ENCODE data around the gene BTBD17. TPM values are rescaled to one million over a fixed set of nuclear protein-coding genes. Genes with fewer than 3 reads are reported as not detected.
A peak's percentile ranks its signal among the peaks of the same experiment; 100 is the strongest.

BTBD17 gene
- total RNA-seq, 1 donor from 2014 or later, result not detected

GRCh38 chr17:74328487-74328886 lies 33.2 kb downstream of the BTBD17 start:
- TF ChIP-seq, protein P1, sequence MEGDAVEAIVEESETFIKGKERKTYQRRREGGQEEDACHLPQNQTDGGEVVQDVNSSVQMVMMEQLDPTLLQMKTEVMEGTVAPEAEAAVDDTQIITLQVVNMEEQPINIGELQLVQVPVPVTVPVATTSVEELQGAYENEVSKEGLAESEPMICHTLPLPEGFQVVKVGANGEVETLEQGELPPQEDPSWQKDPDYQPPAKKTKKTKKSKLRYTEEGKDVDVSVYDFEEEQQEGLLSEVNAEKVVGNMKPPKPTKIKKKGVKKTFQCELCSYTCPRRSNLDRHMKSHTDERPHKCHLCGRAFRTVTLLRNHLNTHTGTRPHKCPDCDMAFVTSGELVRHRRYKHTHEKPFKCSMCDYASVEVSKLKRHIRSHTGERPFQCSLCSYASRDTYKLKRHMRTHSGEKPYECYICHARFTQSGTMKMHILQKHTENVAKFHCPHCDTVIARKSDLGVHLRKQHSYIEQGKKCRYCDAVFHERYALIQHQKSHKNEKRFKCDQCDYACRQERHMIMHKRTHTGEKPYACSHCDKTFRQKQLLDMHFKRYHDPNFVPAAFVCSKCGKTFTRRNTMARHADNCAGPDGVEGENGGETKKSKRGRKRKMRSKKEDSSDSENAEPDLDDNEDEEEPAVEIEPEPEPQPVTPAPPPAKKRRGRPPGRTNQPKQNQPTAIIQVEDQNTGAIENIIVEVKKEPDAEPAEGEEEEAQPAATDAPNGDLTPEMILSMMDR (IDR thresholded peaks at IDR 0.05), result no peak
- Histone ChIP-seq H3K9me3 (no peaks in the 10 kb centered on the region), H3K27me3 (ENCODE audit: low read depth) (peaks cover 26% of the 10 kb centered on the region), H3K4me1 (peaks cover 21% of the 10 kb centered on the region), H3K27ac (no peak overlapping the region), H3K36me3 (no peaks in the 10 kb centered on the region), H3K4me3 (no peak overlapping the region)
- DNase-seq (no peak), ATAC-seq (no peak)
- intact Hi-C loops (cut with DNase I), result no loop called here

- ATAC-seq (no peak), DNase-seq (no peak)
- H3K4me3 ChIP-seq, result peak overlapping the region; percentile 46
- TF ChIP-seq, protein P1 (IDR thresholded peaks at IDR 0.05), result no peak
- no peaks in the 10 kb centered on the region for H3K36me3 ChIP-seq
- no peaks in the 10 kb centered on the region for H3K9me3 ChIP-seq
- intact Hi-C loops (cut with DNase I), result no loop called here
- peaks cover 21% of the 10 kb centered on the region for H3K4me1 ChIP-seq
- peaks cover 23% of the 10 kb centered on the region for H3K27me3 ChIP-seq (ENCODE audit: low read depth)
- H3K27ac ChIP-seq, result no peak overlapping the region
Observed at GRCh38 chr17:74326506-74326905, 35.2 kb downstream of the BTBD17 start.

DNA sequence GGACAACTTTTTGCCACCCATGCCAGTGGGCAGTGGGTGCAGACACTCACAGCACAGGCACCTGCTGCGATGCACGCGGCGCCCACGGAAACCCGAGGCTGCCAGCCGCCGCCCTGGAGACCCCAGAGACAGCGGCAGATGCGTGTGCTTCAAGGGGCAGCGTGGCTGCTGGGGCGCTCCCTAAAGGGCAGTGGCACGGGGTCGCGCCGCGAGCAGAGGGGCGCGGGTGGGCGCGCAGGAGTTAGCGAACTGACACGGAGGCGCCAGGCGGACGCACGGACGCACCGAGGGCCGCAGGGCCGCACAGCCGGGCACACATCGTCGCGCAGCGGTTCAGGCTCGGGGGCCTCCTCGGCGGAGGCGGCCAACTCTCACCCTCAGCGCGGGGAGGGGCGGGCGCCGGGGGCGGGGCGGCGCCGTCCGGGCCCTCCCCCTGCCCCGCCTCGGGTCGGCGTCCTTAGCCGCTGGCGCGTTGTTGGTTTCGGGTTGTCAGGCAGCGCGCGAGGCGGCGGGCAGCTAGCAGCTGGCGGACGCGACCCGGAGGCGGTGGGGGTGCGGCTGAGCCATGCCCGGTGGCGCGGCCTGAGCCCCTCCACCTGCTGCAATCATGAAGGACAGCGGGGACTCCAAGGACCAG lies 35.8 kb downstream of the BTBD17 start, which contains the start of gene KIF19:
TSS of gene KIF19 (plus strand) at position 484 of the 637 bp plus-strand sequence. CDS start at position 608, 124 bp downstream.
- no peaks in the 10 kb centered on the region for H3K36me3 ChIP-seq
- H3K4me1 ChIP-seq, result peaks cover 21% of the 10 kb centered on the region
- peak within 1 kb of the TSS; percentile 46 for H3K4me3 ChIP-seq
- peak; percentile 73 to 78 for ATAC-seq
- peaks cover 21% of the 10 kb centered on the region for H3K27me3 ChIP-seq (ENCODE audit: low read depth)
- TF ChIP-seq, protein P1 (IDR thresholded peaks at IDR 0.05), result no peak
- no peak within 1 kb of the TSS for H3K27ac ChIP-seq
- intact Hi-C loops (cut with DNase I), result no loop called here
- H3K9me3 ChIP-seq, result no peaks in the 10 kb centered on the region
- peak; percentile 55 for DNase-seq

GRCh38 chr17:74325376-74325742 lies 36.3 kb downstream of the BTBD17 start:
- H3K36me3 ChIP-seq, result no peaks in the 10 kb centered on the region
- peaks cover 21% of the 10 kb centered on the region for H3K4me1 ChIP-seq
- peak overlapping the region; percentile 46 for H3K4me3 ChIP-seq
- TF ChIP-seq, protein P1 (IDR thresholded peaks at IDR 0.05), result no peak
- no peak for DNase-seq
- ATAC-seq, result peak in 1 of 2 donors; percentile 3
- no peaks in the 10 kb centered on the region for H3K9me3 ChIP-seq
- H3K27me3 ChIP-seq (ENCODE audit: low read depth), result peaks cover 21% of the 10 kb centered on the region
- intact Hi-C loops (cut with DNase I), result no loop called here
- no peak overlapping the region for H3K27ac ChIP-seq

GRCh38 chr17:74324521-74324920 lies 37.1 kb downstream of the BTBD17 start:
- no peak for ATAC-seq
- Histone ChIP-seq H3K27me3 (ENCODE audit: low read depth) (peaks cover 16% of the 10 kb centered on the region), H3K4me1 (peaks cover 21% of the 10 kb centered on the region), H3K4me3 (no peak overlapping the region), H3K36me3 (no peaks in the 10 kb centered on the region), H3K9me3 (no peaks in the 10 kb centered on the region), H3K27ac (no peak overlapping the region)
- DNase-seq, result no peak
- TF ChIP-seq, protein P1 (IDR thresholded peaks at IDR 0.05), result no peak
- intact Hi-C loops (cut with DNase I), result no loop called here
